ENCODE measurements around the gene UTP15.

UTP15 gene

GRCh38 chr5:73623901-73624404, 58.4 kb downstream of the UTP15 start:
- DNase-seq (ENCODE audit: low read depth in 2 of 2) = no peak

DNA sequence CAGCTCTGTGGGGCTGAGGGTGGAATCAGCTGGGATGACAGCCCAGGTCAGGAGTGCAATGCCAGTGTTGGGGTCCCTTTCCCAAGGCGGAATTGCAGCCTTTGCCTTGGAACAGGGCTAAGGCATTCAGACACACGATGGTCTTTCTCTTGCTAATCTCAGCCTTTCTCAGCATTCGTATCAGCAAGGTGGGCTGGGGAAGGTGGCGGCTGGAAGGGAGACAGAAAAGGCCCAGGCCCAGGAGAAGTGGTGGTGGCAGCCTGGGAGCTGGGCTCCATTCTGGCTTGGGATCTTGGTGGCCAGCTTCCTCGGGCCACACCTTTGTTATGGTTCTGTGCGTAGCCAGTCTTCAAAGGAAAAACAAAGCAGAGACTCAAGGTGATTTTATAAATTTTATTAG, 59.3 kb downstream of the UTP15 start:
- DNase-seq (ENCODE audit: low read depth in 2 of 2) = no peak

GRCh38 chr5:73625372-73625943, 59.9 kb downstream of the UTP15 start:
- DNase-seq (ENCODE audit: low read depth in 2 of 2) = no peak

DNA sequence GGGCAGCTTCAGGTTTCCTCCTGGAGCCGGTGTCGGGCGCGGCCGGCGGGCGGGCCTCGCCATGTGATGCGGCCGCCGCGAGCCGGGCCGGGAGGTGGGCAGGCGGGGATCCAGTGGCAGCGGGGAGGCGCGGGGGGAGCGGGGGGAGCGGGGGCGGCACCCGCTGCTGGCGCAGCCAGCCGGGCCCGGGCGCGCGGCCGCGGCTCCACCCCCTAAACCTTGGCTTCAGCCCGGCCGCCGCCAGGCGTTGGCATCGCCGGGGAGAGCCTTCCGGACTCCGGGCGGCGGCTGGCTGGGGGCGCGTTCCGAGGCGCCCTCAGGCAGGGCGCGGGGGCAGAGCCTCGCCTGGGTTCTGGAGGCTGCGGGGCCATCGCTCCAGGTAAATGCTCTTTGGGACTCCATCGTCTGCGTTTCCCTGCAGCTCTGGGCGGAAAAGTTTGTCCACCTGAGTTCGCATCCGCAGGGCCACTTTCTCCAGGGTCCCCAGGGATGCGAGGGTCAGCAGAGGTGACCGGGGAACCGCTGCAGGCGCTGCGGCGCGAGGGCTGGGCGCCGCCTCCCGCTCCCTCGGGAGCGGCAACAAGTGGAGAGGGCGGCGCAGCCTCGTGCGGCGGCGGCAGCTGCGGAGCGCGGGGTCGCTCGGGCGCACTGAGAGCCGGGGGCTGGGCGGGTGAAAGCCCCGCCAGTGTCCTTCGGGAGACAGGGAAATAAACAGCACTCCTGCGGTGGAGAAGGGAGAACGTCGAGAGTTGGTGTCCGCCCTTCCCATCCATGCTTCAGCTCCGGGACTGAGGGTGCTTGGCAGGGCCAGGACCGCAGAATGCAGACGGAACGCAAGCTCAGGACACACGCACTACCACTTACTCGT, 60.6 kb downstream of the UTP15 start, which contains the start of gene ARHGEF28:
ARHGEF28 (plus strand) TSS at position 253 of the 868 bp plus-strand sequence. CDS start 58,656 bp downstream, outside the sequence.
- DNase-seq (ENCODE audit: low read depth in 2 of 2) = peak in 1 of 2 experiments; percentile 13

DNA sequence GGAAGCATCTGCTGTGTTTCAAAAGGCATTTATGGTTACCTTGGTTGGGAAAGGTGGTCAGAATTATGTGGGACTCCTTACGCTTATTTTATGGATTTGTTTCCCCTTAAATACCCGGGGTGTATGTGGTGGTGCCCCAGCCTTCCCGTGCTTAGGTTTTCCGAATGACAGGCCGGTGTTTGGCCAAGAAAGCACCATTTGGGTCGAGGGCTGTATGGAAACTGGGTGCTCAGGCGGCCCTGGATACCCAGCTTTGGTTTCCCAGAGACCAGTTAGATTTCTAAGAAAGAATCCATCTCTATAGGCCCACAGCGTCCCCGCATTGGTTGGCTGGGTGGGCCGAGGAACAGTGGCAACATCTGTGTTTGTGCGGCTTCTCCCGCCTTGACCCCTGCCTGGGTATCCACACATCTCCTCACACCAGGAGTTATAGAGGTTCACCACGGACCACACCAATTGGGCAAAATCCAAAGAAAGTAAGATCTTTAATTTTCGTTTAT, 61.3 kb downstream of the UTP15 start:
- no peak for DNase-seq (ENCODE audit: low read depth in 2 of 2)

DNA sequence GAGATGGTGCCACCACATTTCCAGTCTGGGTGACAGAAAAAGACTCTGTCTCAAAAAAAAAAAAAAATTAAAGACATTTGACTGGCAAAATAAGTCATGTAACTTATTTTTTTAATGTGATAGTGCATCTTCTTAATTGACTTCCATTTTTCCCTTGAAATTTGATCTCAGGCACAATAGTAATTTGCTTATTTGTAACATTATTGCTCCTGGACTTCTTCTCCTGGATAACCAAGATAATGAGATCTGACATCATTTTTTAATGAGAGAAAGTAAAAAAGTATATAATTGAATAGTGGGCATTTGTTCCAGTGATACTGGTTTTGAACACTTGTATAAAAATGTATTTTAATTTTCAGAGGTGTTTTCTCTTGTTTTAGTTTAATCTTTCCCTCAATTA, 63.9 kb downstream of the UTP15 start:
- DNase-seq (ENCODE audit: low read depth in 2 of 2) = no peak

GRCh38 chr5:73630765-73631164, 65.2 kb downstream of the UTP15 start:
- DNase-seq (ENCODE audit: low read depth in 2 of 2) = no peak

DNA sequence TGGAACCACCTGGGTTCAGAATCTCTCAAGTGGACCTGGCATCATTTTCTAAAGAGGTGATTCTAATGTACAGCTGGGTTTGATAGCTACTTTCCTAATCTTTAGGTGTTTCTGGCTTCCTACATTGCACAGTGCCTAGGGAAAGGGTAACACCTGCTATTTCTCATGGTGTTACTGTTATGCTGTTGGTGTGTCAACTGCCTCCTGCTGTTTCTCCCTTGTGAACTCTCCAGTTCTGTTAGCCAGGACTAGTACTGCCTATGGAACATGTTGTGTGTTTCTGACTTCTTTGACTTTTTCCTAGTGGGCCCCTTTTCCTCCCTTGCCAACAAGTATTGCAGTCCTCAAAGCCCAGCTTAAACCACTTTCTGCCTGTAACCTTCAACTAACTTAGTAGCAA, 66.0 kb downstream of the UTP15 start:
- no peak for DNase-seq (ENCODE audit: low read depth in 2 of 2)
